GM21723 (cell line): ENCODE data around the gene NR4A1.

Experiments used
- ATAC-seq: cut with Tn5 transposase; IDR thresholded peaks from one replicate; pipeline ENCODE4 v1.9.1; 2021; ENCODE audit warnings: mild to moderate bottlenecking, moderate library complexity; ENCODE audit not compliant: unreplicated experiment

NR4A1 gene

GRCh38 chr12:52074971-52075724 is 23.9 kb downstream of the NR4A1 start:
- no peak for ATAC-seq

GRCh38 chr12:52076811-52077210 is 25.6 kb downstream of the NR4A1 start:
- ATAC-seq: no peak

GRCh38 chr12:52078276-52078675 is 27.0 kb downstream of the NR4A1 start:
- no peak for ATAC-seq

GRCh38 chr12:52079576-52080402 is 28.5 kb downstream of the NR4A1 start, which contains the start of gene SMIM41:
TSS of gene SMIM41 (plus strand) at chr12:52079704. CDS start at chr12:52079780, 76 bp downstream.
- ATAC-seq: no peak

GRCh38 chr12:52080403-52081251 is 29.4 kb downstream of the NR4A1 start:
- no peak for ATAC-seq

- ATAC-seq: peak; percentile 62
Measured at GRCh38 chr12:52081263-52081733, 30.1 kb downstream of the NR4A1 start.

GRCh38 chr12:52082026-52082668 is 30.9 kb downstream of the NR4A1 start:
- ATAC-seq: no peak

- no peak for ATAC-seq
Measured at GRCh38 chr12:52082669-52082987, 31.4 kb downstream of the NR4A1 start.

- no peak for ATAC-seq
Measured at GRCh38 chr12:52082988-52083637, 31.9 kb downstream of the NR4A1 start.

- no peak for ATAC-seq
Measured at GRCh38 chr12:52083638-52083996, 32.4 kb downstream of the NR4A1 start.

- ATAC-seq: no peak
Measured at GRCh38 chr12:52084491-52085231, 33.4 kb downstream of the NR4A1 start.

GRCh38 chr12:52085682-52086180 is 34.5 kb downstream of the NR4A1 start:
- ATAC-seq: no peak

- no peak for ATAC-seq
Measured at GRCh38 chr12:52086366-52086765, 35.1 kb downstream of the NR4A1 start.

GRCh38 chr12:52086944-52087835 is 35.9 kb downstream of the NR4A1 start:
- no peak for ATAC-seq

GRCh38 chr12:52087961-52088820 is 36.9 kb downstream of the NR4A1 start:
- ATAC-seq: no peak

GRCh38 chr12:52089491-52089890 is 38.2 kb downstream of the NR4A1 start:
- ATAC-seq: no peak

- ATAC-seq: no peak
Measured at GRCh38 chr12:52090291-52090690, 39.0 kb downstream of the NR4A1 start.
